Trophoblast cell (in vitro differentiated cells and primary cell): Measurements from ENCODE around the gene VSTM4.
A peak's percentile ranks its signal among the peaks of the same experiment; 100 is the strongest.

Experiments used
- DNase-seq, 2 donors: peaks; one replicate each; pipeline ENCODE4 v3.0.0-alpha.2; 2016
- H2AFZ ChIP-seq: 2 replicates; pipeline ENCODE4 v1.6.1; 2013; ENCODE audit warnings: low read length, moderate library complexity, mild to moderate bottlenecking; ENCODE audit not compliant: insufficient read depth, poor library complexity
- H2AK5ac ChIP-seq: 2 replicates; pipeline ENCODE4 v1.6.1; 2013; ENCODE audit warnings: mild to moderate bottlenecking, low read length
- H2BK120ac ChIP-seq: 2 replicates; pipeline ENCODE4 v1.6.1; 2013; ENCODE audit warnings: low read length, mild to moderate bottlenecking, moderate library complexity; ENCODE audit not compliant: insufficient read depth, poor library complexity
- H2BK12ac ChIP-seq: 2 replicates; pipeline ENCODE4 v1.6.1; 2013; ENCODE audit warnings: mild to moderate bottlenecking, low read length, moderate library complexity
- H2BK5ac ChIP-seq: 2 replicates; pipeline ENCODE4 v1.6.1; 2013; ENCODE audit warnings: low read length, low read depth, moderate library complexity, mild to moderate bottlenecking; ENCODE audit not compliant: poor library complexity
- H3K14ac ChIP-seq: 2 replicates; pipeline ENCODE4 v1.6.1; 2013; ENCODE audit warnings: mild to moderate bottlenecking, low read length
- H3K18ac ChIP-seq: 2 replicates; pipeline ENCODE4 v1.6.1; 2013; ENCODE audit warnings: mild to moderate bottlenecking, low read length
- H3K23ac ChIP-seq: 2 replicates; pipeline ENCODE4 v1.6.1; 2013; ENCODE audit warnings: low read length
- H3K27ac ChIP-seq: 2 replicates; pipeline ENCODE4 v1.5.1; 2013; ENCODE audit warnings: low read depth, mild to moderate bottlenecking, inconsistent platforms, low read length, moderate library complexity
- H3K27me3 ChIP-seq: 2 replicates; pipeline ENCODE4 v1.6.1; 2013; ENCODE audit warnings: inconsistent platforms, mild to moderate bottlenecking, low read length, moderate library complexity; ENCODE audit not compliant: insufficient read depth
- H3K36me3 ChIP-seq, 2 experiments: 1 replicate in 1 of 2; 2 replicates in 1 of 2; pipeline ENCODE4 v1.6.1; 2013; ENCODE audit warnings: low read length in 2 of 2, mild to moderate bottlenecking in 2 of 2, moderate library complexity in 1 of 2; ENCODE audit not compliant: insufficient read depth in 2 of 2, control insufficient read depth in 1 of 2
- H3K4ac ChIP-seq: 2 replicates; pipeline ENCODE4 v1.6.1; 2013; ENCODE audit warnings: low read depth, mild to moderate bottlenecking, low read length, moderate library complexity
- H3K4me1 ChIP-seq, 2 experiments: 1 replicate in 1 of 2; 2 replicates in 1 of 2; pipeline ENCODE4 v1.6.1; 2013; ENCODE audit warnings: low read length in 2 of 2, mild to moderate bottlenecking in 2 of 2, moderate library complexity in 1 of 2; ENCODE audit not compliant: insufficient read depth in 2 of 2, control insufficient read depth in 1 of 2
- H3K4me2 ChIP-seq: 2 replicates; pipeline ENCODE4 v1.6.1; 2013; ENCODE audit warnings: inconsistent platforms, mild to moderate bottlenecking, low read length, moderate library complexity
- H3K4me3 ChIP-seq: 2 replicates; pipeline ENCODE4 v1.5.1; 2013; ENCODE audit warnings: mild to moderate bottlenecking, low read depth, low read length, inconsistent platforms
- H3K79me1 ChIP-seq: one replicate; pipeline ENCODE4 v1.6.1; 2013; ENCODE audit warnings: low read length
- H3K79me2 ChIP-seq: 2 replicates; pipeline ENCODE4 v1.6.1; 2013; ENCODE audit warnings: low read length, mild to moderate bottlenecking; ENCODE audit not compliant: control insufficient read depth, insufficient read depth, poor library complexity
- H3K9ac ChIP-seq: 2 replicates; pipeline ENCODE4 v1.6.1; 2013; ENCODE audit warnings: mild to moderate bottlenecking, low read length
- H3K9me3 ChIP-seq: 2 replicates; pipeline ENCODE4 v1.6.1; 2013; ENCODE audit warnings: low read depth, mild to moderate bottlenecking, control low read depth, inconsistent platforms, low read length; ENCODE audit not compliant: insufficient read depth
- H4K12ac ChIP-seq: 2 replicates; pipeline ENCODE4 v1.6.1; 2013; ENCODE audit warnings: low read depth, mild to moderate bottlenecking, low read length, moderate library complexity
- H4K8ac ChIP-seq: 2 replicates; pipeline ENCODE4 v1.6.1; 2013; ENCODE audit warnings: low read depth, mild to moderate bottlenecking, low read length, moderate library complexity
- H4K91ac ChIP-seq: one replicate; pipeline ENCODE4 v1.6.1; 2013; ENCODE audit warnings: low read depth, mild to moderate bottlenecking, low read length, moderate library complexity
- WGBS: extraction: QIAGEN DNeasy Blood & Tissue Kit; methylation state at CpG from one replicate; pipeline ENCODE4 v1.1.7; 2013; ENCODE audit warnings: missing lambda C conversion rate; ENCODE audit not compliant: insufficient read length, insufficient coverage; ENCODE audit errors: extremely low coverage; 5-methylcytosine and 5-hydroxymethylcytosine counted together

VSTM4 gene

GRCh38 chr10:49162063-49162462 lies 46.7 kb upstream of the VSTM4 start:
- DNase-seq: no peak
- Histone ChIP-seq H2BK5ac (no peak overlapping the region), H3K23ac (no peak overlapping the region), H4K8ac (no peak overlapping the region), H2AK5ac (no peak overlapping the region), H3K27ac (no peak overlapping the region), H2BK12ac (no peak overlapping the region), H3K36me3 (no peaks in the 10 kb centered on the region), H4K12ac (no peak overlapping the region), H3K9me3 (no peaks in the 10 kb centered on the region), H3K9ac (no peak overlapping the region), H4K91ac (no peak overlapping the region), H3K79me2 (no peaks in the 10 kb centered on the region), H3K4me2 (no peak overlapping the region), H3K18ac (no peak overlapping the region), H3K4me3 (no peak overlapping the region), H3K14ac (no peak overlapping the region), H2AFZ (no peak overlapping the region), H3K4ac (no peak overlapping the region), H3K27me3 (no peaks in the 10 kb centered on the region), H2BK120ac (no peak overlapping the region), H3K4me1 (no peaks in the 10 kb centered on the region), H3K79me1 (no peaks in the 10 kb centered on the region)
- whole genome bisulfite sequencing: no CpG with 5 or more reads among the region's 5 CpGs

GRCh38 chr10:49161411-49161997 lies 46.2 kb upstream of the VSTM4 start:
- Histone ChIP-seq H3K9ac (no peak overlapping the region), H3K4ac (no peak overlapping the region), H2BK120ac (no peak overlapping the region), H3K4me2 (no peak overlapping the region), H2AFZ (no peak overlapping the region), H3K79me2 (no peaks in the 10 kb centered on the region), H3K23ac (no peak overlapping the region), H3K9me3 (no peaks in the 10 kb centered on the region), H3K4me3 (no peak overlapping the region), H2BK5ac (no peak overlapping the region), H4K91ac (no peak overlapping the region), H4K8ac (no peak overlapping the region), H2BK12ac (no peak overlapping the region), H4K12ac (no peak overlapping the region), H3K18ac (no peak overlapping the region), H2AK5ac (no peak overlapping the region), H3K36me3 (no peaks in the 10 kb centered on the region), H3K27ac (no peak overlapping the region), H3K27me3 (no peaks in the 10 kb centered on the region), H3K4me1 (no peaks in the 10 kb centered on the region), H3K79me1 (no peaks in the 10 kb centered on the region), H3K14ac (no peak overlapping the region)
- DNase-seq: peak in 1 of 2 donors; percentile 14
- WGBS: no CpG with 5 or more reads among the region's 8 CpGs

GRCh38 chr10:49160814-49161213 lies 45.5 kb upstream of the VSTM4 start:
- Histone ChIP-seq H2AK5ac (no peak overlapping the region), H3K27ac (no peak overlapping the region)
- no CpG with 5 or more reads among the region's 5 CpGs for WGBS

GRCh38 chr10:49160110-49160509 lies 44.8 kb upstream of the VSTM4 start:
- H4K8ac ChIP-seq: no peak overlapping the region

More at GRCh38 chr10:49160814-49161213, 45.5 kb upstream of the VSTM4 start:
- Histone ChIP-seq H3K4me3 (no peak overlapping the region), H3K9ac (no peak overlapping the region), H3K14ac (no peak overlapping the region), H2BK5ac (no peak overlapping the region), H2BK12ac (no peak overlapping the region), H2AFZ (no peak overlapping the region), H3K79me2 (no peaks in the 10 kb centered on the region), H4K8ac (no peak overlapping the region), H3K36me3 (no peaks in the 10 kb centered on the region), H3K79me1 (no peaks in the 10 kb centered on the region), H4K12ac (no peak overlapping the region), H2BK120ac (no peak overlapping the region), H3K4me2 (no peak overlapping the region), H3K23ac (no peak overlapping the region), H3K4me1 (no peaks in the 10 kb centered on the region), H3K4ac (no peak overlapping the region), H4K91ac (no peak overlapping the region), H3K9me3 (no peaks in the 10 kb centered on the region), H3K27me3 (no peaks in the 10 kb centered on the region), H3K18ac (no peak overlapping the region)
- DNase-seq: no peak

More at GRCh38 chr10:49160110-49160509, 44.8 kb upstream of the VSTM4 start:
- H3K27me3 ChIP-seq: no peaks in the 10 kb centered on the region
- no peak overlapping the region for H3K27ac ChIP-seq
- H3K18ac ChIP-seq: no peak overlapping the region
- H3K4me3 ChIP-seq: no peak overlapping the region
- no peak overlapping the region for H3K14ac ChIP-seq
- no peaks in the 10 kb centered on the region for H3K9me3 ChIP-seq
- H3K4me1 ChIP-seq: no peaks in the 10 kb centered on the region
- no peak overlapping the region for H3K4me2 ChIP-seq
- no peak overlapping the region for H2BK120ac ChIP-seq
- no peak overlapping the region for H2BK5ac ChIP-seq
- no peak for DNase-seq
- H2AFZ ChIP-seq: no peak overlapping the region
- WGBS: no CpG with 5 or more reads among the region's 5 CpGs
- no peak overlapping the region for H2AK5ac ChIP-seq
- H4K91ac ChIP-seq: no peak overlapping the region
- H3K23ac ChIP-seq: no peak overlapping the region
- no peak overlapping the region for H2BK12ac ChIP-seq
- H3K9ac ChIP-seq: no peak overlapping the region
- no peak overlapping the region for H3K4ac ChIP-seq
- no peaks in the 10 kb centered on the region for H3K36me3 ChIP-seq
- no peaks in the 10 kb centered on the region for H3K79me2 ChIP-seq
- no peaks in the 10 kb centered on the region for H3K79me1 ChIP-seq
- H4K12ac ChIP-seq: no peak overlapping the region
